Ecto neural progenitor cell (in vitro differentiated cells): ENCODE data around the gene HOXD1.

ENCODE experiments used
- DNase-seq: peaks from one replicate; pipeline ENCODE4 v3.0.0-alpha.2; 2018; ENCODE audit warnings: low spot score

Gene HOXD1

GRCh38 chr2:176184749-176185148 is 3.7 kb upstream of the HOXD1 start:
- no peak for DNase-seq

GRCh38 chr2:176186024-176186423 is 2.4 kb upstream of the HOXD1 start:
- DNase-seq = no peak

- DNase-seq = no peak
These were observed 1.1 kb upstream of the HOXD1 start for GRCh38 chr2:176187200-176187898.

- DNase-seq = peak; percentile 58
These were observed 559 bp downstream of the HOXD1 start for GRCh38 chr2:176188774-176189680.

GRCh38 chr2:176189681-176190641 is 1.5 kb downstream of the HOXD1 start:
- peak; percentile 54 for DNase-seq

GRCh38 chr2:176192351-176192750 is 3.9 kb downstream of the HOXD1 start:
- DNase-seq = no peak

GRCh38 chr2:176193048-176193447 is 4.6 kb downstream of the HOXD1 start:
- no peak for DNase-seq

GRCh38 chr2:176199902-176200301 is 11.4 kb downstream of the HOXD1 start:
- no peak for DNase-seq

GRCh38 chr2:176200971-176201370 is 12.5 kb downstream of the HOXD1 start:
- DNase-seq = no peak

- no peak for DNase-seq
These were observed 14.0 kb downstream of the HOXD1 start for GRCh38 chr2:176202491-176202890.

- DNase-seq = no peak
These were observed 16.7 kb downstream of the HOXD1 start for GRCh38 chr2:176205126-176205525.

GRCh38 chr2:176206136-176206535 is 17.7 kb downstream of the HOXD1 start:
- DNase-seq = no peak

GRCh38 chr2:176206682-176207081 is 18.2 kb downstream of the HOXD1 start:
- DNase-seq = no peak

GRCh38 chr2:176211110-176211509 is 22.6 kb downstream of the HOXD1 start:
- DNase-seq = no peak

GRCh38 chr2:176212276-176212675 is 23.8 kb downstream of the HOXD1 start:
- DNase-seq = no peak

GRCh38 chr2:176213406-176213805 is 24.9 kb downstream of the HOXD1 start:
- DNase-seq = no peak

- DNase-seq = no peak
These were observed 39.4 kb downstream of the HOXD1 start for GRCh38 chr2:176227874-176228273.

- no peak for DNase-seq
These were observed 45.7 kb downstream of the HOXD1 start for GRCh38 chr2:176234156-176234555.

- no peak for DNase-seq
These were observed 46.5 kb downstream of the HOXD1 start for GRCh38 chr2:176234940-176235339.

- DNase-seq = no peak
These were observed 49.0 kb downstream of the HOXD1 start for GRCh38 chr2:176237456-176237855.

GRCh38 chr2:176239031-176239430 is 50.6 kb downstream of the HOXD1 start:
- no peak for DNase-seq

- DNase-seq = no peak
These were observed 51.8 kb downstream of the HOXD1 start for GRCh38 chr2:176240301-176240700.
